ENCODE results near the gene C1QTNF7.

DNA sequence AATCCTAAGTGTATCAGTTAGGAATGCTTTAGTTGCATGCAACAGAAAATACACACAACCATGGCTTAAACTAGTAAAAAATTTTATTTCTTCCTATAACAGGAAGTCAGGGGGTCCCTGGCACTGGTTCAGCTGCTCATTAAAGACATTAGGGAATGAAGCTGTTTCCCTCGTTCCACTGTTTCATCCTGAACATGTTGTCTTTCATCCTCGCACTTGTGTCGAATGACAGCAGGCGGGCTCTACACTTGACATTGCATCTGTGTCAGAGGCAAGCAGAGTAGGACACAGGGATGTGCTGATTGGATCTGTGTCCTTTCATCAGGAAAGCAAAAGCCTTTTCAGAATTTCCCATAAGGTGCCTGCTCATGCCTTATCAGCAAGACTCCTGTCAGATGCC lies 22.8 kb upstream of the C1QTNF7 start:
- TF ChIP-seq SMC3 (IDR thresholded peaks at IDR 0.05; ENCODE audit: low read depth, low read length) (no peak), RCOR1 (IDR thresholded peaks at IDR 0.05; ENCODE audit: low read length) (no peak), MXI1 (IDR thresholded peaks at IDR 0.05; ENCODE audit: low read depth, low read length) (no peak), EP300 (IDR thresholded peaks at IDR 0.05; ENCODE audit: borderline replicate concordance in 1 of 2, low read depth in 1 of 2, low read length in 1 of 2) (no peak), RFX5 (IDR thresholded peaks at IDR 0.05; ENCODE audit: low read length) (no peak)
- TF ChIP-seq, protein P1, sequence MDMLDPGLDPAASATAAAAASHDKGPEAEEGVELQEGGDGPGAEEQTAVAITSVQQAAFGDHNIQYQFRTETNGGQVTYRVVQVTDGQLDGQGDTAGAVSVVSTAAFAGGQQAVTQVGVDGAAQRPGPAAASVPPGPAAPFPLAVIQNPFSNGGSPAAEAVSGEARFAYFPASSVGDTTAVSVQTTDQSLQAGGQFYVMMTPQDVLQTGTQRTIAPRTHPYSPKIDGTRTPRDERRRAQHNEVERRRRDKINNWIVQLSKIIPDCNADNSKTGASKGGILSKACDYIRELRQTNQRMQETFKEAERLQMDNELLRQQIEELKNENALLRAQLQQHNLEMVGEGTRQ (IDR thresholded peaks at IDR 0.05; ENCODE audit: borderline replicate concordance, low read depth, low read length) = no peak
- TF ChIP-seq, protein P2, sequence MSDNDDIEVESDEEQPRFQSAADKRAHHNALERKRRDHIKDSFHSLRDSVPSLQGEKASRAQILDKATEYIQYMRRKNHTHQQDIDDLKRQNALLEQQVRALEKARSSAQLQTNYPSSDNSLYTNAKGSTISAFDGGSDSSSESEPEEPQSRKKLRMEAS (IDR thresholded peaks at IDR 0.05; ENCODE audit: low read depth) = no peak
- TF ChIP-seq, protein P3, sequence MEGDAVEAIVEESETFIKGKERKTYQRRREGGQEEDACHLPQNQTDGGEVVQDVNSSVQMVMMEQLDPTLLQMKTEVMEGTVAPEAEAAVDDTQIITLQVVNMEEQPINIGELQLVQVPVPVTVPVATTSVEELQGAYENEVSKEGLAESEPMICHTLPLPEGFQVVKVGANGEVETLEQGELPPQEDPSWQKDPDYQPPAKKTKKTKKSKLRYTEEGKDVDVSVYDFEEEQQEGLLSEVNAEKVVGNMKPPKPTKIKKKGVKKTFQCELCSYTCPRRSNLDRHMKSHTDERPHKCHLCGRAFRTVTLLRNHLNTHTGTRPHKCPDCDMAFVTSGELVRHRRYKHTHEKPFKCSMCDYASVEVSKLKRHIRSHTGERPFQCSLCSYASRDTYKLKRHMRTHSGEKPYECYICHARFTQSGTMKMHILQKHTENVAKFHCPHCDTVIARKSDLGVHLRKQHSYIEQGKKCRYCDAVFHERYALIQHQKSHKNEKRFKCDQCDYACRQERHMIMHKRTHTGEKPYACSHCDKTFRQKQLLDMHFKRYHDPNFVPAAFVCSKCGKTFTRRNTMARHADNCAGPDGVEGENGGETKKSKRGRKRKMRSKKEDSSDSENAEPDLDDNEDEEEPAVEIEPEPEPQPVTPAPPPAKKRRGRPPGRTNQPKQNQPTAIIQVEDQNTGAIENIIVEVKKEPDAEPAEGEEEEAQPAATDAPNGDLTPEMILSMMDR (IDR thresholded peaks at IDR 0.05) = no peak

Data from SK-N-SH (cell line).